H9 (cell line): ENCODE data around the gene HRH1. TPM values are rescaled to one million over a fixed set of nuclear protein-coding genes. Genes with fewer than 3 reads are reported as not detected.

Source experiments
- DNase-seq: peaks from one replicate; pipeline ENCODE4 v3.0.0-alpha.2; 2017
- H2AFZ ChIP-seq: one replicate; pipeline ENCODE4 v1.6.1; 2013; ENCODE audit warnings: mild to moderate bottlenecking, low read length, control low read depth, moderate library complexity
- H2AK5ac ChIP-seq: 2 replicates; pipeline ENCODE4 v1.6.1; 2013; ENCODE audit warnings: low read length, control low read depth, mixed read lengths; ENCODE audit not compliant: insufficient read length
- H2BK120ac ChIP-seq: one replicate; pipeline ENCODE4 v1.6.1; 2013; ENCODE audit warnings: low read depth, mild to moderate bottlenecking, low read length, control low read depth, inconsistent platforms; ENCODE audit not compliant: poor library complexity, severe bottlenecking
- H2BK12ac ChIP-seq: 2 replicates; pipeline ENCODE4 v1.6.1; 2013; ENCODE audit warnings: low read length, control low read depth, mixed read lengths, low read depth; ENCODE audit not compliant: insufficient read length
- H2BK15ac ChIP-seq: 2 replicates; pipeline ENCODE4 v1.6.1; 2013; ENCODE audit warnings: low read depth, low read length, control low read depth
- H2BK20ac ChIP-seq: one replicate; pipeline ENCODE4 v1.6.1; 2013; ENCODE audit warnings: low read depth, mild to moderate bottlenecking, low read length, control low read depth, inconsistent platforms; ENCODE audit not compliant: poor library complexity, severe bottlenecking
- H2BK5ac ChIP-seq: 2 replicates; pipeline ENCODE4 v1.6.1; 2013; ENCODE audit warnings: low read length, control low read depth, mixed read lengths; ENCODE audit not compliant: insufficient read length
- H3K14ac ChIP-seq: 2 replicates; pipeline ENCODE4 v1.6.1; 2013; ENCODE audit warnings: low read length, control low read depth; ENCODE audit not compliant: insufficient read depth
- H3K18ac ChIP-seq: 2 replicates; pipeline ENCODE4 v1.6.1; 2013; ENCODE audit warnings: low read depth, mild to moderate bottlenecking, mixed read lengths, low read length, control low read depth; ENCODE audit not compliant: insufficient read length
- H3K23ac ChIP-seq: 2 replicates; pipeline ENCODE4 v1.6.1; 2013; ENCODE audit warnings: low read length, control low read depth, mixed read lengths, low read depth; ENCODE audit not compliant: insufficient read length
- H3K23me2 ChIP-seq: 2 replicates; pipeline ENCODE4 v1.6.1; 2013; ENCODE audit warnings: low read depth, mild to moderate bottlenecking, mixed read lengths, low read length, control low read depth; ENCODE audit not compliant: insufficient read length, poor library complexity, severe bottlenecking
- H3K27ac ChIP-seq: 2 replicates; pipeline ENCODE4 v1.5.1; 2013; ENCODE audit warnings: low read length, control low read depth, mixed read lengths, low read depth; ENCODE audit not compliant: insufficient read length
- H3K27me3 ChIP-seq: 2 replicates; pipeline ENCODE4 v1.6.1; 2013; ENCODE audit warnings: low read length, control low read depth, inconsistent platforms; ENCODE audit not compliant: insufficient read depth
- H3K4ac ChIP-seq: 2 replicates; pipeline ENCODE4 v1.6.1; 2013; ENCODE audit warnings: low read depth, mild to moderate bottlenecking, control low read depth, inconsistent platforms, low read length, moderate library complexity
- H3K4me1 ChIP-seq: 2 replicates; pipeline ENCODE4 v1.6.1; 2013; ENCODE audit warnings: low read length, control low read depth, inconsistent platforms; ENCODE audit not compliant: insufficient read depth
- H3K4me2 ChIP-seq: 2 replicates; pipeline ENCODE4 v1.6.1; 2013; ENCODE audit warnings: low read length, control low read depth, mixed read lengths; ENCODE audit not compliant: insufficient read length, insufficient read depth
- H3K56ac ChIP-seq: 2 replicates; pipeline ENCODE4 v1.6.1; 2013; ENCODE audit warnings: low read depth, mild to moderate bottlenecking, mixed read lengths, low read length, control low read depth; ENCODE audit not compliant: insufficient read length
- H3K79me1 ChIP-seq: 2 replicates; pipeline ENCODE4 v1.6.1; 2013; ENCODE audit warnings: low read depth, mild to moderate bottlenecking, moderate library complexity, low read length, control low read depth, inconsistent platforms; ENCODE audit not compliant: insufficient read depth, poor library complexity, severe bottlenecking
- H3K79me2 ChIP-seq: 2 replicates; pipeline ENCODE4 v1.6.1; 2013; ENCODE audit warnings: low read length, control low read depth, inconsistent platforms; ENCODE audit not compliant: insufficient read depth
- H3K9ac ChIP-seq: 2 replicates; pipeline ENCODE4 v1.6.1; 2013; ENCODE audit warnings: low read length, control low read depth, mixed read lengths; ENCODE audit not compliant: insufficient read length; ENCODE audit errors: extremely low read depth
- H3K9me3 ChIP-seq: one replicate; pipeline ENCODE4 v1.6.1; 2013; ENCODE audit warnings: low read depth, low read length, inconsistent platforms; ENCODE audit not compliant: control insufficient read depth
- H3T11ph ChIP-seq: one replicate; pipeline ENCODE4 v1.6.1; 2013; ENCODE audit warnings: mild to moderate bottlenecking, low read length, control low read depth, inconsistent platforms
- H4K20me1 ChIP-seq: one replicate; pipeline ENCODE4 v1.6.1; 2013; ENCODE audit not compliant: control insufficient read depth, insufficient read length, insufficient read depth
- H4K5ac ChIP-seq: 2 replicates; pipeline ENCODE4 v1.6.1; 2013; ENCODE audit warnings: low read depth, mild to moderate bottlenecking, mixed read lengths, low read length, control low read depth; ENCODE audit not compliant: insufficient read length
- H4K8ac ChIP-seq: replicated peaks from 2 replicates; pipeline ENCODE4 v1.6.1; 2013; ENCODE audit warnings: low read length, control low read depth, mixed read lengths, low read depth; ENCODE audit not compliant: insufficient read length
- H4K91ac ChIP-seq: 2 replicates; pipeline ENCODE4 v1.6.1; 2013; ENCODE audit warnings: low read depth, mild to moderate bottlenecking, moderate library complexity, mixed read lengths, low read length, control low read depth; ENCODE audit not compliant: insufficient read length
- H3K27ac Mint-ChIP-seq, 3 experiments: 2 replicates in 2 of 3; 3 replicates in 1 of 3; pipeline ENCODE4 v1.8.0; 2020 to 2021; ENCODE audit warnings: mixed read lengths in 3 of 3, mild to moderate bottlenecking in 1 of 3, moderate library complexity in 1 of 3
- H3K27me3 Mint-ChIP-seq: 2 replicates; pipeline ENCODE4 v1.8.0; 2021; ENCODE audit warnings: low read depth, mild to moderate bottlenecking, moderate library complexity, mixed read lengths
- H3K36me3 Mint-ChIP-seq, 3 experiments: 2 replicates in 2 of 3; 3 replicates in 1 of 3; pipeline ENCODE4 v1.8.0; 2020 to 2021; ENCODE audit warnings: low read depth in 3 of 3, mixed read lengths in 3 of 3; ENCODE audit not compliant: insufficient read depth in 1 of 3
- H3K4me1 Mint-ChIP-seq, 2 experiments: 2 replicates each; pipeline ENCODE4 v1.8.0; 2020; ENCODE audit warnings: mixed read lengths in 2 of 2
- H3K4me3 Mint-ChIP-seq, 2 experiments: 2 replicates in 1 of 2; 3 replicates in 1 of 2; pipeline ENCODE4 v1.8.0; 2020 to 2021; ENCODE audit warnings: mild to moderate bottlenecking in 2 of 2, mixed read lengths in 2 of 2, moderate library complexity in 1 of 2
- H3K9me3 Mint-ChIP-seq, 2 experiments: 2 replicates in 1 of 2; 3 replicates in 1 of 2; pipeline ENCODE4 v1.8.0; 2020; ENCODE audit warnings: mild to moderate bottlenecking in 2 of 2, mixed read lengths in 2 of 2, moderate library complexity in 1 of 2
- WGBS: extraction: QIAGEN DNeasy Blood & Tissue Kit; methylation state at CpG from one replicate; pipeline ENCODE4 v1.1.7; 2013; ENCODE audit warnings: missing lambda C conversion rate, low lambda C conversion rate, mixed read lengths; ENCODE audit not compliant: insufficient read length; ENCODE audit errors: extremely low coverage; 5-methylcytosine and 5-hydroxymethylcytosine counted together
- total RNA-seq: library from RNA; stranded (reverse); gene quantifications from 2 replicates; pipeline ENCODE4 v1.2.1, GENCODE V29; 2021
- TF ChIP-seq, protein P1 (sequence below): fragments of 200-600 bp; sonication (generic); conservative IDR thresholded peaks from 3 replicates; pipeline ENCODE4 v1.8.0; 2021; ENCODE audit warnings: antibody characterized with exemption, mild to moderate bottlenecking

The HRH1 gene
- total RNA-seq, 1 experiment from 2014 or later = 0.74 TPM

DNA sequence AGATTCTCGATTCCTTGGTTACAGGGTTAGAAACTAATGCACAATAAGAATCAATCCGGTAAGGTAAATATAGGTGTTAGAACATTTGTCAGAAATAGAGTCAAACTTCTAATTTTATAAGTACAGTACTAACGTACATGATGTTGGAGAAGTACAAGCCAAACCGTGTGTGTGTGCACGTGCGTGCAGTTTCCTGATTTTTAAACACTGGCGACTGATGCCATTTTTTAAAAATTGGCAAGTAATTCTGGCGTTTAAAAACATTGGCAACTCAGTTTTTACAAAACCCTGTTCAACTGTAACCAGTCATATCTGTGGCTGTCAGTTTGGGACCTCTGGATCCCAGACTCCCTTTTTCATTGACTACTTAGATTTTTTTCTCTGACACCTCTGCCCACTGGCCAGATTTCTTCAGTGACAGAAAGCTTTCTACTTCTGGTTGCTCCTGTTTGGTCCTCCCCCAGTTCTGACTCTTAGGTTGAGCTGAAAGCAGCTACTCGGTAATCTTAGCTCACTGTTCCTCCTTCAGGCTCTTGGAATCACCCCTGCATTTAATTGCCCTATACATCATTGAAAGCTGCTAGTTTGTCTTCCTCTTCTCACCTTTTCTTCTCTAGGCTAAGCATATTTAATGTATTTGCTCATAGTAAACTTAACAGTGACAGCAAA, 118.7 kb downstream of the HRH1 start:
- Histone ChIP-seq H3K79me2 (peaks cover 4% of the 10 kb centered on the region; the same call in 1 of the 2 replicates), H3K56ac (no peak overlapping the region), H2BK12ac (no peak overlapping the region), H2BK15ac (no peak overlapping the region), H3K23me2 (peaks cover 13% of the 10 kb centered on the region), H3K9ac (peak overlapping the region; percentile 100), H3K18ac (no peak overlapping the region), H2BK5ac (no peak overlapping the region), H3K4ac (peak overlapping the region; percentile 49; the same call in 1 of the 2 replicates), H3T11ph (no peak overlapping the region), H3K4me1 (0 out of 2 replicates have a peak, but pooled peaks cover 5% of the 10 kb centered on the region), H3K23ac (no peak overlapping the region), H2BK120ac (no peak overlapping the region), H2BK20ac (no peak overlapping the region), H2AK5ac (no peak overlapping the region), H4K20me1 (no peaks in the 10 kb centered on the region), H3K4me2 (peak overlapping the region; percentile 95), H3K79me1 (peaks cover 4% of the 10 kb centered on the region), H3K14ac (no peak overlapping the region), H3K27me3 (no peaks in the 10 kb centered on the region), H3K9me3 (no peaks in the 10 kb centered on the region), H4K5ac (no peak overlapping the region), H4K91ac (no peak overlapping the region), H3K27ac (peak overlapping the region; percentile 66), H2AFZ (no peak overlapping the region), H4K8ac (no peak overlapping the region)
- Mint-ChIP-seq H3K36me3 (peaks cover 0 to 3% (median 0%) of the 10 kb centered on the region in 3 experiments; a peak in 2 of 7 replicates), H3K9me3 (peaks cover 0 to 3% of the 10 kb centered on the region in 2 experiments; a peak in 3 of 5 replicates), H3K4me3 (peak overlapping the region; percentile 96 to 98), H3K27ac (peak overlapping the region; percentile 24 to 100 (median 94); a peak in 6 of 7 replicates), H3K4me1 (peaks cover 12 to 14% of the 10 kb centered on the region in 2 experiments), H3K27me3 (peaks cover 6% of the 10 kb centered on the region; the same call in 1 of the 2 replicates)
- no CpG with 5 or more reads among the region's 9 CpGs for WGBS
- no peak for DNase-seq
- TF ChIP-seq, protein P1, sequence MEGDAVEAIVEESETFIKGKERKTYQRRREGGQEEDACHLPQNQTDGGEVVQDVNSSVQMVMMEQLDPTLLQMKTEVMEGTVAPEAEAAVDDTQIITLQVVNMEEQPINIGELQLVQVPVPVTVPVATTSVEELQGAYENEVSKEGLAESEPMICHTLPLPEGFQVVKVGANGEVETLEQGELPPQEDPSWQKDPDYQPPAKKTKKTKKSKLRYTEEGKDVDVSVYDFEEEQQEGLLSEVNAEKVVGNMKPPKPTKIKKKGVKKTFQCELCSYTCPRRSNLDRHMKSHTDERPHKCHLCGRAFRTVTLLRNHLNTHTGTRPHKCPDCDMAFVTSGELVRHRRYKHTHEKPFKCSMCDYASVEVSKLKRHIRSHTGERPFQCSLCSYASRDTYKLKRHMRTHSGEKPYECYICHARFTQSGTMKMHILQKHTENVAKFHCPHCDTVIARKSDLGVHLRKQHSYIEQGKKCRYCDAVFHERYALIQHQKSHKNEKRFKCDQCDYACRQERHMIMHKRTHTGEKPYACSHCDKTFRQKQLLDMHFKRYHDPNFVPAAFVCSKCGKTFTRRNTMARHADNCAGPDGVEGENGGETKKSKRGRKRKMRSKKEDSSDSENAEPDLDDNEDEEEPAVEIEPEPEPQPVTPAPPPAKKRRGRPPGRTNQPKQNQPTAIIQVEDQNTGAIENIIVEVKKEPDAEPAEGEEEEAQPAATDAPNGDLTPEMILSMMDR = no peak
